AG04449 (cell line): ENCODE data around the gene SLC27A4.

ENCODE experiments used
- CTCF ChIA-PET: fragments of 350-600 bp; formaldehyde crosslinking; extraction: SDS; loops from one replicate; lab custom pipeline; 2021; ENCODE audit warnings: antibody characterized with exemption; lab: Yijun Ruan, JAX
- POLR2A ChIA-PET: fragments of 400-600, 350-600 bp; formaldehyde crosslinking; extraction: SDS; loops from one replicate; lab custom pipeline; 2020; ENCODE audit warnings: antibody characterized with exemption, inconsistent platforms; lab: Yijun Ruan, JAX
- DNase-seq: peaks from one replicate; pipeline ENCODE4 v3.0.0-alpha.2; 2010; ENCODE audit warnings: low read depth, low spot score
- H3K4me3 ChIP-seq: 2 replicates; pipeline ENCODE4 v1.5.1; 2011; ENCODE audit warnings: low read depth, mild to moderate bottlenecking, control low read depth, low read length
- CTCF ChIP-seq: IDR thresholded peaks from one replicate; pipeline ENCODE4 v1.5.1; 2011; ENCODE audit warnings: mild to moderate bottlenecking, moderate library complexity, low read length, control low read depth, inconsistent platforms; ENCODE audit not compliant: insufficient read depth; ENCODE audit errors: missing control alignments

Gene SLC27A4

GRCh38 chr9:128385496-128386460, 45.5 kb downstream of the SLC27A4 start:
- DNase-seq: no peak
- H3K4me3 ChIP-seq: no peak overlapping the region
- POLR2A ChIA-PET: interaction anchor here (1.9 kb wide), 1 partner anchor 15 kb away, joined by 4 read pairs; the partner anchor contains the start of gene URM1
- TF ChIP-seq CTCF: no peak
- CTCF ChIA-PET: interaction anchor here (2.2 to 5.5 kb wide), 3 partner anchors 24 to 90 kb away, joined by 8 to 30 read pairs (median 8); partner anchors contain the start of gene CERCAM

- TF ChIP-seq CTCF: no peak
- ChIA-PET POLR2A (no interaction called here), CTCF (interaction anchor here (0.8 kb wide), 1 partner anchor 26 kb away, joined by 3 read pairs; no protein-coding TSS in a partner anchor)
Observed at GRCh38 chr9:128388150-128388549, 47.8 kb downstream of the SLC27A4 start.

GRCh38 chr9:128389395-128390149, 49.2 kb downstream of the SLC27A4 start:
- TF ChIP-seq CTCF: no peak
- ChIA-PET POLR2A (no interaction called here), CTCF (interaction anchor here (1.0 to 2.0 kb wide), 2 partner anchors 26 to 27 kb away, joined by 3 to 4 read pairs; no protein-coding TSS in a partner anchor)
- H3K4me3 ChIP-seq: no peak overlapping the region
- DNase-seq: no peak

More at GRCh38 chr9:128388150-128388549, 47.8 kb downstream of the SLC27A4 start:
- no peak for DNase-seq
- H3K4me3 ChIP-seq: no peak overlapping the region

GRCh38 chr9:128390150-128390812, 50.0 kb downstream of the SLC27A4 start:
- POLR2A ChIA-PET: no interaction called here
- DNase-seq: no peak
- H3K4me3 ChIP-seq: no peak overlapping the region
- CTCF ChIA-PET: interaction anchor here (1.5 to 2.0 kb wide), 2 partner anchors 13 to 28 kb away, joined by 3 to 4 read pairs; no protein-coding TSS in a partner anchor
- TF ChIP-seq CTCF: no peak

GRCh38 chr9:128390813-128391711, 50.7 kb downstream of the SLC27A4 start:
- no peak overlapping the region for H3K4me3 ChIP-seq
- no peak for TF ChIP-seq CTCF
- DNase-seq: no peak
- ChIA-PET CTCF (interaction anchor here (1.5 to 2.0 kb wide), 2 partner anchors 13 to 29 kb away, joined by 3 to 4 read pairs; no protein-coding TSS in a partner anchor), POLR2A (no interaction called here)
